NCI-H2227 treated with DMSO at 0.1 percent for 48 hours (cell line): ENCODE results near the gene SLC9A1.
"Not testable (repeated sequence)": the region's sequence is repeated elsewhere in the genome, so short reads cannot be mapped to it uniquely, and the experiment has no call there.

Experiments
- DNase-seq: peaks from one replicate; lab custom pipeline; 2025; lab: John Stamatoyannopoulos, UW

SLC9A1 gene

DNA sequence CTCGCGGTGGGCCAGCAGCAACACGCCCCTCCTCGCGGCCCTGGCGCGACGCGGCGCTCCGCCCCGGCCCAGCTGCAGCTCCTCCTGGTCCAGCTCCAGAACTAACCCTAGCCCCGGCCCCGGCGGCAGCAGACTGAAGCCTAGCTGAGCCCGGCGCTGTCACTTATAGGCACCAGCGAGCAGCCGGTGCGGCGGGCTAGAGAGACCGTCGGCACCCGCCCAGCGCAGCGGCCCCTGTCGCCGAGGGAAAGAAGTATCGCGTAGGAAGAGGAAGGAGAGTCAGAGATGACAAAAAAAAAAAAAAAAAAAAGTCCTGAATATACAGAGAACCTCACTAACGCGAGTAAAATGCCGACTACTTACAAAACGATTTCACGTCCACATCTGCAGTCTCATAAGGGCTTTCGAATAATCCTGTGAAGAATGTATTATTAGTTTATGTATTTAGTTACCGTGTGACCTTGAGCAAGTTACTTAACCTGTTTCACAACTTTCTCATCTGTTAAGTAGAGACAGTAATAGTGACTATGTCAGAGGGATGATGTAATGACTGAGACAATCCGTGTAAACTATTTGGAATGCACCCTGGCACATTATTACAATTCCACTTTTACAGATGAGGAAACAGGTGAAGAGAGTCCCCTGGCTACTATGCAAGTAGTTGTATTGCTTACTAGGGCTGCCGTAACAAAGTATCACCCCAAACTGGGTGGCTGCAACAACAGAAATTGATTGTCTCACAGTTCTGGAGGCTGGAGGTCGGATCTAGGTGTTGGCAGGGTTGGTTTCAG lies at the start of gene SLC9A1:
Gene SLC9A1 (minus strand): TSS at position 135 of the 791 bp plus-strand sequence. CDS start 791 bp downstream, outside the sequence.
- peak; percentile 93 for DNase-seq

DNA sequence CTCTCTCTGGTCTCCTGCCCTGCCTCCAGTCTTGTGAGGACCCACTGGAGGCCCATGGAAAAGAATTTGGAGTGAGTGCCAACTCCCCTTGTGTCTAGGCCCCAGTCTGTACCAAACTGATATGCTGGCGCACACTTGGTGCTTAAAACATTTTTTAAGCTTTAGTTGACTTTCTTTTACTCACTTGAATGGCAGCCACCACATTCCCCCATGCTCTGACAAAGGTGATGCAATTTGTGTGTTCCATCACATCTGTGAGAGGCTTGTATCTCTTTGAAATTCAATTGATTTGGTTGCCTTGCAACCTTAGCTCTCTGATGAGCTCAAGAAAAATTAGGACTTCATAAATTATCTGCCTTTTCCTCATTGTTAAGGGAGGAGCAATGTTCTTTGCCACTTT lies 49.0 kb upstream of the SLC9A1 start:
- DNase-seq: no peak

DNA sequence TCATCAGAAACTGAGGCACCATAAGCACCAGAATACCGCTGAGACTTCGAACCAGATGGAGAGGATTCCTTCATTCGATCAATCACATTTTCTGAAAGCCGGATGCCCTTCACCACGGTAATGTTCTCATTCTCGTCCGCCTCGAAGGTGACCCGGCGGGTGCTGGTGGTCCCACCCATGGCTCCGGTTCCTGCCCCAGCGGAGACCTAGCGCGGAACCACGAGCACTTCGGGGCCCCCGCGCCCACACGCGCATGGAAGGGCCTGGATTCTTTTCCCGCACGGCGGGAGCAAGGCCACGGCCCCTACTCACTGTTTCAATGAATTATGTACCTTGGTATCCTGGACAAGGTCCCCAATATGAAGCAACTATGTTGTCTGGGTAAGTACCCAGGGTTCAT lies 46.4 kb upstream of the SLC9A1 start:
- DNase-seq: no peak

DNA sequence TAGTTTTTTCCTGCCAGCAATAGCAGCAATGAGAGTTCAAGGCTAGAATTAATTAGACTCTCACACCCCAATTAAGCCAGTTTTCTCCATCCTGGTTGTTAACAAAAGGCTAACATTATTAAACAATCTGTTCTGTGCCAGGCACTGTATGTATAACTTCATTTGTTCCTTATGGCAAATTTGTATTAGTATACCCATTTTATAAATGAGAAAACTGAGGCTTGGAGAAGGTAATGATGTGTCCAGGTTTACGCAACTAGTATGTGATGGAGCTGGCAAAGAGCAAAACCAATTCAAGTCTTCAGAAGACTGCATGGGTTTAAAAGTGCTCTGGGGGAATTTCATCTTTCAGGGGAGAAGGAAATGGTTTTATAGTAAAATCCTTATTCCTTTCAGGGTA lies 38.3 kb upstream of the SLC9A1 start:
- DNase-seq: no peak

DNA sequence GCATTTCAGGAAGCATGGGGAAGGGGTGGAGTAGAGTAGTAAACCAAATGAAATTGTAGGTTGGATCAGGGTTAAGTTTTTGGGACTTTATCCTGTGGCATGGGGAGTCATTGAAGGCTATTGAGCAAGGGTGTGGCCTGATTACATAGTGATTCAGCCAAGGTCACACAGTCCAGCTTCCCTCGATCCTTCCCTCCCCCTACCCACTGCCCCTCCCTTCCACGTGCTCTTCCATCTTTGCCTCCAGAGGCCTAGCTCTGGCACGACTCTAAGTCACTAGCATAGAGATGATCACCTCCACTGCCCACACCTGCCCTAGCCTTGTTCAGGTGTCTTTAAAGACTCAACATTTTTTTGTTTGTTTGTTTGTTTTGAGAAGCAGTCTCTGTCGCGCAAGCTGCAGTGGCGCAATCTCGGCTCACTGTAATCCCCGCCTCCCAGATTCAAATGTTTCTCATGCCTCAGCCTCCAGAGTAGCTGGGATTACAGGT lies 37.2 kb upstream of the SLC9A1 start:
- no peak for DNase-seq

DNA sequence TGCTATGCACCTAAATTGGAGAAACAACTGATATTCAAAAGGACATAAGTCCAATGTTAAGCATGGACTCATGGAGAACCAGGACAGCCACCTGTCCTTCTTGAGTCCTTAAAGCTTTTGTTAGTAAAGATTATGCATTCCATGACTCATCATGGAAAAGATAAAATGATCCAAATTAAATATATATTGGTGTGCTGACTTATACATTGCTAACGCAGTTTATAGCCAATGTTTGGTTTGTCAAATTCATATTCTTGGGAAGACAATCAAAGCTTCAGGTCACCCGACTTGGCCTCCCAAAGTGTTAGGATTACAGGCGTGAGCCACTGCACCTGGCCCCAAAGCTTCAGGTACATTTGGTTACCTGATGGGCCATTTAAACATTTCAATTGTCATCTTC lies 29.7 kb upstream of the SLC9A1 start:
- DNase-seq: not testable (repeated sequence)

DNA sequence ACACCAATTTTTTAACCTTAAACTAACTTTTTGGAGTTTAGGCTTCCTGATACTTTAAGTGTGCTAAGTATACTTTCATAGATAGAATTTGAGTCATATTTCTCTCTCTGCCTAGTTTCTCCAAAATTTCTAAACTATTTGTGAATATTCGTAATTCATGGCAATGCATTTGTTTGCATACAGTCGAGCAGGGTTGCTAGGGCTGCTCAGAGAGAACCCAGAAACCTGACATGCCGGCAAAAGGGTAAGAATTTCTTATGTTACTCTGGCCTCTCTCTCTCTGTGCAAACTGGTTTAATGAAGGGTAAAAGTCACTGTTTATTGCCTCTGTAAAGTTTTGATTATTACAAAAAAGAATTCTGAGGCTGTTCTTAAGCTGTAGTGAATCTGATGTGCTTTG lies 25.1 kb upstream of the SLC9A1 start:
- DNase-seq: no peak

DNA sequence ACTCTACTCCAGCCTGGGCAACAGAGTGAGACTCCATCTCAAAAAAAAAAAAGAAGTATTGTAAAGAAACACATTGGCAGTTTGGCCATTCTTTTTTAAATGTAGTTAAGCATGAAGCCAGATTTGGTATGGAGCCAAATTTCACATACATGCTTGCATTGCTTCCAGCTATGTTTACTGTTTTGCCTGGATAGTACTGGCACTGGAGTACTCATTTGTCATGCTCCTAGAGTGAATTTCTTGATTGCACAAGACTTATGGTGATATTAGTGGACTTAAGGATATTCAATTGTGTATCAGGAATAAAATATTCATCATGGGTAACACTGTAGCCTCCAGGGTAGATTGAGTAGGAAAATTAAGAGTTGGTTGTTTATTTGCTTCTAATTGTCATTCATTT lies 24.5 kb upstream of the SLC9A1 start:
- DNase-seq: no peak

DNA sequence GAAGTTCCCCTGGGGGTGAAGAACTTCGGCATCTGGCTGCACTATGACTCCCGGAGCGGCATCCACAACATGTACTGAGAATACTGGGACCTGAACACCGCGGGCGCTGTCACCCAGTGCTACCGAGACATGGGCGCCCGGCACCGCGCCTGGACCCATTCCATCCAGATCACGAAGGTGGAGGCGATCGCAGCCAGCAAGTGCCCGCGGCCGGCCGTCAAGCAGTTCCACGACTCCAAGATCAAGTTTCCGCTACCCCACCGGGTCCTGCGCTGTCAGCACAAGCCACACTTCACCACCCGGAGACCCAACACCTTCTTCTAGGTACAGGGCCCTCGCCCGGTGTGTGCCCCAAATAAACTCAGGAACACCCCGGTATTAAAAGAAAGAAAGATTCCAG lies 22.0 kb upstream of the SLC9A1 start:
- DNase-seq: no peak

DNA sequence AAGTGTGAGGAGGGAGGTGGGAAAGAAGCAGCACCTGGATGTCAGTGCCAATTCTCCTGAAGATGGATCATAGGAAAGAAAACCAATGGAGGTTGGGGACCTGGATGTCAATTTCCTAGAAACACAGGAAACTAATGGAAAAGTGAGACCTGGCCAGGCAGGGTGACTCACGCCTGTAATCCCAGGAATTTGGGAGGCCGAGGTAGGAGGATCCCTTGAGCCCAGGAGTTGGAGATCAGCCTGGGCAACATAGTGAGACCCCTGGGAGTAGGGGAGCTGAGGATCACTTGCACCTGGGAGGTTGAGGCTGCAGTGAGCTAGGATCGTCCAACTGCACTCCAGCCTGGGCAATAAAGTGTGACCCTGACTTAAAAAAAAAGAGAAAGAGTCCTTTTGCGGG lies 21.4 kb upstream of the SLC9A1 start:
- DNase-seq: no peak

DNA sequence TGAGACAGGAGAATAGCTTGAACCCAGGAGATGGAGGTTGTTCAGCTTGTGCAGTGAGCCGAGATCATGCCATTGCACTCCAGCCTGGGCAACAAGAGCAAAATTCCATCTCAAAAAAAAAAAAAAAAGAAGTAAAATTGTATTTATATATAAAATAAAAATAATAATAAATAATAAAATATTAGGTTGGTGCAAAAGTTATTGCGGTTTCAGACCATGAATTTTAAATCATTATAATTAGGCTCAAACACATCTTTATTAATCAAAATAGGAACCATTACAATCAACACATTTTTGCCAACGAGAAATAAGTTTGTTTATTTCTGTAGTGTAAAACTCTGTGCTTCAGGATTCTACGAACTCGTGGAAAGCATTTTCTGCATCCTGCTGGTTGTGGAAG lies 18.1 kb upstream of the SLC9A1 start:
- not testable (repeated sequence) for DNase-seq

DNA sequence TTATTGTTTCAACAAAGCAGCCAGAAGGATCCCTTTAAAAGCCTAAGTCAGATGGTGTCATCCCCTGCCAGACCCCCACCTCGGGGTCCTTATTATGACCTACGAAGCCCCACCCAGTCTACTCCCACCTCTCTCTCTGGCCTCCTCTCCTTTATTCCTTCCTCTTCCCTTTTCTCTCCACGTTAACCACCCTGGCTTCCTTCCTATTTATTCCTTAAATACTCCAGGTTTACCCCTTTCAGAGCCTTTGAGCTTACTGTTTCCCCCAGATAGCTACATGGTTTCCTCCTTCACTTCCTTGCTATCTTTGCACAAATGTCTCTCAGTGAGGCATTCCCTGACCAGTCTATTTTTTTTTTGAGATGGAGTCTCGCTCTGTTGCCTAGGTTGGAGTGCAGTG lies 12.0 kb upstream of the SLC9A1 start:
- DNase-seq: no peak

DNA sequence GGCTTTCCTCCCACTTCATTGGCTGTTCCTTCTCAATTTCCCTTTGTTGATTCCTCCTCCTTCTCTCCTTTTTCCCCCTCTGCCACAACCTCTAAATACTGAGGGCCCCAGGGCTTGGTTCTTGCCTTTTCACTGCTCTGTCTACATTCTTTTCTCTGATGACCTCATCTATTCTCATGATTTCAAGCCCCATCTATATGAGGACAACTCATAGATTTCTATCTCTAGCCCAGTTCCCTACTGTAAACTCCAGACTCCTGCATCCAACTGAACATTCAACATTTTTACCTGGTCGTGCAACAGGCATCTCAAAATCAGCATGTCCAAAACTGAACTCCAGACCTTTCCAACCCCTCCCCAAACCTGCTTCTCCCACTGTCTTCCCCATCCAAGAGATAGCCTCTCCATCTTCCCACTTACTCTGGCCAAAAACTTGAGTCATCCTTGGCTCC lies 11.5 kb upstream of the SLC9A1 start:
- DNase-seq: no peak

DNA sequence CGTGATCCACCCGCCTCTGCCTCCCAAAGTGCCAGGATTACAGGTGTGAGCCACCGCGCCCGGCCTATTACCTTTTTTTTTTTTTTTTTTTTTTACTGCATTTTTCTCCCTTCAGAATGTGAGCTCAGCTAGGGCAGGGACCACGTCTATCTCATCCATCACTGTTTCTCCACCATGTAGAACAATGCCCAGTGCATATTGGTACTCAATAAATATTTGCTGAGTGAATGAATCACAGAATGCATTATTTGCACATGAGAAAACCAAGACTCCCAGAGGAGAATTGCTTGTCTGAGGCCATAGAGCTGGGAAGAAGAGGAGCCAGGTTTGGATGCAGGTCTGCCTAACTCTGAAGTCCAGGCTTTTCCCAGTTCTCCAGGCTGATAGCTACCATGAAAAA lies 8.2 kb upstream of the SLC9A1 start:
- no peak for DNase-seq

DNA sequence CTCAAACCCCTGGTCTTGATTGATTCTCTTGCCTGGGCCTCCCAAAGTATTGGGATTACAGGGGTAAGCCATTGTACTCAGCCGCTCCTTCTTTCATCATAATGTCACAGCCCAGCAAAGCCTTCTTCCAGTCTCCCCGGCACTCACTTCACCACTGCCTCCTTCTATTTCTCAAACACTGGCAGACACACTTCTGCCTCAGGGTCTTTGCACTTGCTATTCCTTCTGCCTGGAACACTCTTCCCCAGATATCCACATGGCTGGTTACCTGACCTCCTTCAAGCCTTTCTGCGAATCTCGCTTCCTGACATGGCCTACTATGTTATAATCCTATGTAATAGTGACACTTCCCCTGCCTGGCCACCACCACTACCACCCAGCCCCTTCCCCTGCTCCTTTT lies 7.2 kb upstream of the SLC9A1 start:
- no peak for DNase-seq

DNA sequence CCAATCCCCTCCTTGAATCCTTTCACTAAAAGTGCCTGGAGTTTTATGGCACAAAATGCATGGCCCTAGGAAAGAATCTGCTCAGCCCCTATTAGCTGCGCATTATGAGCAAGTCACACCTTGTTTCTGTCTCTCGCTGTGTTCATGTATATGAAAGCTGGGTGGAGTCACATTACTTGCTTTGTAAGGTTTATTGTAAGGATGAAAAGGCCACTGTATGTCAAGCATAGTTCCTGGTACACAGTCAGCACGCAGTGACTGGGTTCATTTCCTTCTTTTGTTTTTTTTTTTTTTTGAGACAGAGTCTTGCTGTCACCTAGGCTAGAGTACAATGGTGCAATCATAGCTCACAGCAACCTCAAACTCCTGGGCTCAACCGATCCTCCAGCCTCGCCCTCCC lies 6.7 kb upstream of the SLC9A1 start:
- no peak for DNase-seq

DNA sequence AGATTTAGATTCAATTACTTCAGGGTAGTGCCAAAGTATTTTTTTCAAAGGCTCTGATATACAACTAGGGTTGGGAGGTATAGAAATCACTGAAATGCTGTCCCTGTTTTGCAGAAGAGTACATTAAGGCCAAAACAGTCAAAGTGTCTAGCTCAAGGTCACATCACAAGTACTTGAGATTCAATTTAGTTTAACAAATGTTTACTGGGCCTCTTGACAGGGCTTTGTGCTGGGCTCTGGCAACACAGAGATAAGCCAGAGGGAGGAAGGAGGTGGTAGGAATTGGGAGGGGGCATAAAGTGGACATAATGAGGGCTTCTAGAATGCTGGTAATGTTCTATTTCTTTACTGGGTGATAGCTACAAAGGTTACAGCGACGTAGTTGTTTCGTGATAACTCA lies 2.3 kb upstream of the SLC9A1 start:
- no peak for DNase-seq

DNA sequence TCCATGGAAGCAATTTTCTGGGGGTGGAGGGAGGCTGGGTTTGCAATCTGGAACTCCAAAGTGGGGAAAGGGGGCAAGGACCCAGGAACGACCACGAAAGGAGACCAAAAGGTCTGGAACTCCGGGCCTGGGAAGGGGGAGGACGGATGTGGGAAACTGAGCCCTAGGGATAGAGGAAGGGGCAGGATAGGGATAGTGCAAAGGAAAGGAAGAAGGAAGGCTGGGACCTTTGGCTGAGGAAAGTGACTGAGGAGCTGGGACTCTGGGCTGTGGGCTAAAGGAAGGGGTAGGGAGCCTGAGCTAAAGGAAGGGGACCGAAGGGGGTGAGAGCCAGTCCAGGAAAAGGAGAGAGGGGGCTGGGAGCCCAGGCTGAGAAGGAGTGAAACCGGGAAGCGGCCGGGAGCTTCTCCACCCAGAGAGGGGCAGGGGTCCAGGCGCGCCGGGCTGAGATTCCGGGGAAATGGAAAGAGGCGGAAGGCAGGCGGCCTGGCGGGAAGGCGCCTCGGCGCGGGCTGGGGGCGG lies 395 bp downstream of the SLC9A1 start:
- no peak for DNase-seq

DNA sequence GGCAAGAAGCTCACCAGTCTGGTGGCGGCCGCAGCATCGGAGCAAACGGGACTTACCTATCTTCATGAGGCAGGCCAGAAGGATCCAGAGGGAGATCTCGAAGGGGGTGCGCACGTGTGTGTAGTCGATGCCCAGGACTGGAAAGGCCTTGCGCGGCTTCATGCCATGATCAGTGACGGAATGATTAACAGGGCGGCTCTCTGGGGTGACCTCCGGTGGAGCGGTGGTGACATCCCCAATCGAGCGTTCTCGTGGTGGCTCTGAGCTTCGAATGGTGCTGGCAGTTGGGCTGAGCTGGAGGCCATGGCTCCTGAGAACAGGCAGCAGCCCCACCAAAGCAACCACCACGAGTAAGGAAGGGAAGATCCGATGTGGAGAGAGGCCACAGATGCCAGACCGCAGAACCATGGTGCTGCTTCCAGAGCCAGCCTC lies 982 bp downstream of the SLC9A1 start:
- no peak for DNase-seq

DNA sequence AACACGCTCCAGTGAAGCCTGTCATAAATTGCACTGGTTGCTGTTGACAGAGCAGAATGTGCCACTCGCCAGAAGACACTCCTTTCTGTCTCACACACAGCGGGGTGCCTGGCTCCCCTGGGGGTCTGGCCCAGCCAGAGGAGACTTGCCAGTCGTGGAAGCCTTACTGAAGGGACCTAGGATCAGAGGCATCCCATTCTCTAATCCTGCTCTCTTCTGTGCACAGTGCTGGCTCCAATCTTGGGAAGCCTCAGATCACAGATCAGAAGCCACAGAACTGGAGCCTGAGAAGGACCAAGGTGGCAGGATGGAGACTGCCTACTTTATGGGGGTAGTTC lies 1.4 kb downstream of the SLC9A1 start:
- DNase-seq: no peak

DNA sequence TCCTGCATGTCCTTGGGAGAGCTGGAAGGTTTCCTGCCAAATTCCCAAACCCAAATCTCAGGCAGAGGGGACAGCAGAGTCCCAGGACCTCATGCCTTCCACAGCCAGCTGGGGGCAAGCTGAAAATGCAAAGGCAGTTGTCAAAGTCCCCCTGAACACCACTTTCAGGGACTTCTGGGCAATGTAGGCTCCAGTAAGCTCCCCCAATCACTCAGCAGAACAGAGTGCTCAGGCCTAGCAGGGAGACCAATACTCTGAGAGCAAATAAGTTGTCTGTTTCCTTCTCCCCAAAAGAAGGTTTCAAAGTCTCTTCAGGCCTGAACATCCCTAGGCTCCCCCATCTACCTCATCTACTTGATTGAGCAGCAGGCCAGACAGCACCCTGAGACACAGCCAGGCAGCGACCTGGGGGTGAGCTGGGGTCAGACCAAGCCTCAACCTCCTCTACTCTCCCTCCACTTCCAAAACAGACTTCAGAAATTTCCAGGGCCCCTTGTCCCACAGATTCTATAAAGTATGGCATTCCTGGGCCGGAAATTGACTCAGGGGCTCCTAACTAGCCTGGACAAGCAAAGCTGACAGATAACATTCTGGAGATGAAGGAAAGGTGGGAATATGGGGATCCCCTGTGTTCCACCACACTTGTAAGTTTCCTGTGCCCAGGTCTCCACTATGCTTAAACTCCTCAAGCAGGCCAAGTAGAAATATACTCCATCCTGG lies 1.9 kb downstream of the SLC9A1 start:
- no peak for DNase-seq

DNA sequence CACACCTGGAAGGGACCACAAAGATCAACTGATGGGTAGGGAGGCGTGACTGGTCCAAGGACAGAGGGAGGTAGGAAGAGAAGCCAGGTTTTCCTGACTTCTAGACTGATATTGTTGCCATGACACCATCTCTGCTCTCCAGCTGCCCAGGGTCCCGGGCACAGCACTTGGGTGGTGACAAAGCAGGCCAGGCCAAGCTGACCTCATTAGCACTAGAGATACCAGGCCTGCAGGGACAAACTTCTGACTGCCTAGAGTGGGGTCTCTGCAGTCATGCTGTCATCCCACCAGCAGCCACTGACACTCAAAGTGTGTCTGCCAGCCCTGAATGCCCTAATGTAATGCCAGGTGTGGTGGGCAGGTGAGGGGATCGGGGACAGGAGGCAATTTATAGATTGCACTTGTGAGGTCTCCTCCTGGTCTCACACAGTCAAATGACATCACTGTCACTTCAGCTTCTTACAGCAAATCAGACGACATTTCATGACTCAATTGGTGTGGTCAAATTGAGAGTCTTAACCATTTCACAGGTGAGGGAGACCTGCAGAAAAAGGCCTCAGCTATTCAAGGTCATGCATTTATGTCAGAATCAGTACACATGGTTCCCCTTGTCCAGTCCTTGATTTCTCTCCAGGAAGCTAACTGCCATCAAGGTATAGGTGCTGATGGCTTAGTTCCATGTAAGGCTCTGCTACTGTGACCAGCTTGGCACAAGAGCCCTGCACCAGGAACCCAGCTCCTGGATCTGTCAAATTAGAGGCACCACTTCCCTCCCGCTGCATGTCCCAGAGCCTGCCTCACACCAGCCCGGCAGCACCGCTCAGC lies 2.7 kb downstream of the SLC9A1 start:
- DNase-seq: no peak
